Esophagus (tissue), 2 donors: ENCODE results near the gene PLEKHA6. TPM values are rescaled to one million over a fixed set of nuclear protein-coding genes. Genes with fewer than 3 reads are reported as not detected.
A peak's percentile ranks its signal among the peaks of the same experiment; 100 is the strongest.

Source experiments
- H3K27ac ChIP-seq, 2 donors: one replicate each; pipeline ENCODE4 v1.5.1; 2013; ENCODE audit warnings: low read depth in 2 of 2, mild to moderate bottlenecking in 2 of 2, inconsistent platforms in 1 of 2, low read length in 1 of 2, moderate library complexity in 1 of 2
- H3K27me3 ChIP-seq, 2 donors: one replicate each; pipeline ENCODE4 v1.6.1; 2013; ENCODE audit warnings: low read length in 2 of 2, control low read depth in 1 of 2, mild to moderate bottlenecking in 1 of 2; ENCODE audit not compliant: insufficient read depth in 2 of 2, control insufficient read depth in 1 of 2
- H3K36me3 ChIP-seq, 2 donors: one replicate each; pipeline ENCODE4 v1.6.1; 2013; ENCODE audit warnings: low read length in 1 of 2; ENCODE audit not compliant: control insufficient read depth in 2 of 2, insufficient read depth in 2 of 2
- H3K4me1 ChIP-seq, 2 donors: one replicate each; pipeline ENCODE4 v1.6.1; 2013; ENCODE audit warnings: low read length in 1 of 2; ENCODE audit not compliant: control insufficient read depth in 2 of 2, insufficient read depth in 2 of 2
- H3K4me3 ChIP-seq, 2 donors: one replicate each; pipeline ENCODE4 v1.5.1; 2013; ENCODE audit warnings: low read length in 2 of 2, mild to moderate bottlenecking in 2 of 2, low read depth in 1 of 2, moderate library complexity in 1 of 2
- H3K9me3 ChIP-seq, 2 donors: one replicate each; pipeline ENCODE4 v1.6.1; 2013; ENCODE audit warnings: mild to moderate bottlenecking in 2 of 2, low read depth in 1 of 2, low read length in 1 of 2, moderate library complexity in 1 of 2; ENCODE audit not compliant: control insufficient read depth in 2 of 2, insufficient read depth in 1 of 2
- WGBS, 2 donors: extraction: QIAGEN DNeasy Blood & Tissue Kit; methylation state at CpG; one replicate each; pipeline ENCODE4 v1.1.7; 2013; 5-methylcytosine and 5-hydroxymethylcytosine counted together
- polyA plus RNA-seq, 2 donors: library from polyadenylated mRNA; stranded (reverse); fragments of 200-250 nt; gene quantifications; one replicate each; pipeline ENCODE4 v1.2.3, GENCODE V29; 2013
- donor health status: healthy with polysubstance abuse.
- donor health status: Bipolar disorder and iron deficiency.

PLEKHA6 gene
- polyA plus RNA-seq, 2 donors = 11.0 to 36.3 TPM

DNA sequence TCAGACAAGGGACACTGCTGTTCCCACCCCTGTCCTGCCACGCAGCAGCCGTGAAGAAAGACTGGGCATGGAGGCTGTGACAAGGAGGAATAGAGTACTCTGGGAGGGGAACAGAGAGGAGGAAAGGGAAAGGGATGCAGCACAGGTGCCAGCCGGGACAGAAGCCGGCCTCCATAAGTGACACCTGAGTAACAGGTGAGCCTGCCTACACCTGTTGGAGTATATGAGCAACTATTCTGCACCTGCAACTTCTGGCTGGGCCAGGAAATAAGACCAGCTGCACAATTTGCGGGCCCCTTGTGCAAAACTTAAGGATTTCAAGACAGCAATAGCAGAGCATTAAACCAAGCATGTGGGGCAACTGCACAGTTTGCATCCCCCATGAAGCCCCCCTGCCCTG, 73.4 kb downstream of the PLEKHA6 start:
- H3K27ac ChIP-seq = no peak overlapping the region
- H3K4me3 ChIP-seq = no peak overlapping the region
- H3K27me3 ChIP-seq = no peaks in the 10 kb centered on the region
- no peaks in the 10 kb centered on the region for H3K36me3 ChIP-seq
- H3K4me1 ChIP-seq = peaks cover 5 to 19% of the 10 kb centered on the region in 2 donors
- H3K9me3 ChIP-seq = no peaks in the 10 kb centered on the region
- 68 to 71% methylated on average over 5 of the region's 5 CpGs for WGBS, 2 donors

- WGBS, 2 donors = 80 to 89% methylated on average over 12 of the region's 13 CpGs
- H3K27me3 ChIP-seq = no peaks in the 10 kb centered on the region
- no peak overlapping the region for H3K27ac ChIP-seq
- H3K36me3 ChIP-seq = no peaks in the 10 kb centered on the region
- peaks cover 5 to 19% of the 10 kb centered on the region in 2 donors for H3K4me1 ChIP-seq
- H3K9me3 ChIP-seq = no peaks in the 10 kb centered on the region
- no peak overlapping the region for H3K4me3 ChIP-seq
Measured at GRCh38 chr1:204285436-204286305, 74.1 kb downstream of the PLEKHA6 start.

DNA sequence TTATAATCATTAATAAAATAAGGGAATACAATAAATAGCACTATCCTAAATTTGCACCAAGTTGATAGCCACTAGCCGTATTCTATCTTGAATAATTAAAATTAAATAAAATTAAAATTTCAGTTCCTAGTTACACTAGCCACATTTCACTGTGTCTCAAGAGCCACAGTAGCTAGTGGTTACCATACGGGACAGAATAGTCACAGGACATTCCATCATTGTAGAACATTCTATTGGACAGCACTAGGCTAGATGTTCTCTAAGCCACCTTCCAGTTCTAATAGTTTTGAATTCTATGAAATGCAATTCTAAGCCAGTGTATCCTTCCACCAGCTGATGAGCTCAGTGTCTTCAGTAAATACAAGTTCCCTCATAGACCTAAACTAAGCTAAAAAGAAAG, 74.8 kb downstream of the PLEKHA6 start:
- Histone ChIP-seq H3K4me1 (peaks cover 5 to 19% of the 10 kb centered on the region in 2 donors), H3K4me3 (no peak overlapping the region), H3K27ac (no peak overlapping the region), H3K27me3 (no peaks in the 10 kb centered on the region), H3K9me3 (no peaks in the 10 kb centered on the region), H3K36me3 (no peaks in the 10 kb centered on the region)
- WGBS, 2 donors = 91 to 95% methylated on average over 2 of the region's 2 CpGs

- no peaks in the 10 kb centered on the region for H3K27me3 ChIP-seq
- no peaks in the 10 kb centered on the region for H3K36me3 ChIP-seq
- no peak overlapping the region for H3K4me3 ChIP-seq
- WGBS, 2 donors = 69 to 73% methylated on average over 9 of the region's 9 CpGs
- peaks cover 5 to 19% of the 10 kb centered on the region in 2 donors for H3K4me1 ChIP-seq
- no peaks in the 10 kb centered on the region for H3K9me3 ChIP-seq
- no peak overlapping the region for H3K27ac ChIP-seq
Measured at GRCh38 chr1:204283711-204284651, 75.7 kb downstream of the PLEKHA6 start.

DNA sequence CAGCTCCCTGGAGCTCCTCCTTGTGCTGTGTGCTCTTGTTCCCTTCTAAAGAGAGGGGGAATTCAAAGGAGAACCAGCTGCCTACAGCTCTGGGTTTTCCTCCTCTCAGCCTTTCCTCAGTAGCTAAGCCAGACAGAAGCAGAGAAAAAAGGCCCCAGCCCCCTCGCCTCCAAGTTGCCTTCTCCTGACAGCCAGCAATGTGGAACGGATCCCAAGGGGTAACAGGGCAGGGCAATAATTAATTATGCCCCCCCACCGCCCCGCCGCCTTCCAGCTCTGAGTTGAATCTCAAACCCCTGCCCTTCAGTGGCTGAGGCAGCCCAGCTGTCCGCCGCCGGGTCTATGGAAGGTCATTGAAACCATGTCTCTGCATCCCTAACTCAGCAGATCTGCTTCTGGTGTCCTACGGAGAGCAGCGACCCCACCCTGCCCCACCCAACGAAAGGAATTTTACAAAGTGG, 76.9 kb downstream of the PLEKHA6 start:
- Histone ChIP-seq H3K4me3 (no peak overlapping the region), H3K9me3 (no peaks in the 10 kb centered on the region), H3K27ac (peak overlapping the region in 1 of 2 donors; percentile 43), H3K36me3 (no peaks in the 10 kb centered on the region), H3K27me3 (no peaks in the 10 kb centered on the region), H3K4me1 (peaks cover 0 to 14% of the 10 kb centered on the region in 2 donors)
- WGBS, 2 donors = 67 to 68% methylated on average over 11 of the region's 11 CpGs

- Histone ChIP-seq H3K4me3 (no peak overlapping the region), H3K27me3 (no peaks in the 10 kb centered on the region), H3K27ac (no peak overlapping the region), H3K9me3 (no peaks in the 10 kb centered on the region), H3K36me3 (peaks cover 0 to 3% of the 10 kb centered on the region in 2 donors), H3K4me1 (peaks cover 0 to 14% of the 10 kb centered on the region in 2 donors)
- WGBS, 2 donors = 60 to 73% methylated on average over 5 of the region's 5 CpGs
Measured at GRCh38 chr1:204280099-204280961, 79.4 kb downstream of the PLEKHA6 start.

DNA sequence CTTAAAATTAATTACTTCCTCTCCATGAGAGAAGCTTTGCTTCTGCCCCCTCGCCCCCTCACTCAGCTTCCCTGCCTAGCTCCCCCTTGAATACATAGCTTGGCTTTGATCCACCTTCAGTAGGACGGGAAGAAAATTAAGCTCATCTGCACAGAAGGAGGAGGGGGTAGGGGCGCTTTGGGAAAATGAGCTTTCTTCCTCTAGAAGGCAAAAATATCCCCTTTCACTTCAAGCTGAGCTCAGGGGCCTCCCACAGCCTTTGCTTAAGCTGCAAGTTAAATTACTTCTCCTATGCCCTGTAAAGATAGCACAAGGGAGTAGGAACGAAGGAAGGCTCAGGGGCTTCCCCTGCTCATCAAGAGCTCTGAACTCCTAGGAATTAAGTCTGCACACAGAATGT, 80.8 kb downstream of the PLEKHA6 start:
- Histone ChIP-seq H3K4me3 (no peak overlapping the region), H3K9me3 (no peaks in the 10 kb centered on the region), H3K36me3 (peaks cover 0 to 3% of the 10 kb centered on the region in 2 donors), H3K4me1 (peaks cover 0 to 9% of the 10 kb centered on the region in 2 donors), H3K27me3 (no peaks in the 10 kb centered on the region), H3K27ac (no peak overlapping the region)
- WGBS, 2 donors = 47 to 62% methylated on average over 4 of the region's 4 CpGs

DNA sequence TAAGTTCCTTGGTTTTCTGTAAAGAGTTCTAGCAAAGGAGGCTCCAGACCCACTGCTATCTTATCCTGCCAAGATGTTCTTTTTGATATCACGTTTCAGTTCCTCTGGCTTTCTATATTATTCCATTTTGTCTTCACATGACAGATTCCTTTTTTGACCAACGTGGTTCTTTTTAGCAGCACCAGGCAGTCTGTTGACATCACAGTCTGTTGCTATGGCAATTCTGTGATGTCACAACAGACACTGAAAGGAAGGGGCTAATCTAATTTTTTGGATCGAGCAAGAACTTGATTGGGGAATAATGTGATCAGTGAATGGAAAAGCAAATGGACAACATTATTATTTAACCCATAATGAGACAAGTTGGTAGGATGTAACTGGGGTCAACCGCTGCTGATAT, 81.5 kb downstream of the PLEKHA6 start:
- Histone ChIP-seq H3K4me3 (no peak overlapping the region), H3K9me3 (no peaks in the 10 kb centered on the region), H3K27me3 (no peaks in the 10 kb centered on the region), H3K27ac (no peak overlapping the region), H3K4me1 (peaks cover 0 to 6% of the 10 kb centered on the region in 2 donors), H3K36me3 (peaks cover 0 to 5% of the 10 kb centered on the region in 2 donors)
- WGBS, 2 donors = 48 to 60% methylated on average over 4 of the region's 4 CpGs
